Vagina (tissue), 2 donors: Measurements from ENCODE around the gene EML1. TPM values are rescaled to one million over a fixed set of nuclear protein-coding genes. Genes with fewer than 3 reads are reported as not detected.

Experiments used
- DNase-seq, 2 donors: peaks; one replicate each; pipeline ENCODE4 v3.0.0-alpha.2; 2017; ENCODE audit errors: extremely low spot score in 2 of 2
- H3K27ac ChIP-seq: fragments of 200-600 bp; sonication (generic); one replicate; pipeline ENCODE4 v1.5.1; 2019
- H3K27me3 ChIP-seq: fragments of 200-600 bp; sonication (generic); one replicate; pipeline ENCODE4 v1.5.1; 2019
- H3K36me3 ChIP-seq, 2 donors: fragments of 200-600 bp; sonication (generic); one replicate each; pipeline ENCODE4 v1.5.1; 2017 to 2019
- H3K4me1 ChIP-seq: fragments of 200-600 bp; sonication (generic); one replicate; pipeline ENCODE4 v1.5.1; 2019
- H3K4me3 ChIP-seq, 2 donors: fragments of 200-600 bp; sonication (generic); 1 replicate in 1 of 2; 2 replicates in 1 of 2; pipeline ENCODE4 v1.5.1; 2016 to 2019
- H3K9me3 ChIP-seq: fragments of 200-600 bp; sonication (generic); one replicate; pipeline ENCODE4 v1.5.1; 2019
- POLR2A ChIP-seq, 2 donors: fragments of 450-650 bp; IDR thresholded peaks; one replicate each; pipeline ENCODE4 v1.6.1; 2017; ENCODE audit warnings: antibody characterized with exemption in 2 of 2, mild to moderate bottlenecking in 2 of 2, moderate library complexity in 2 of 2
- POLR2AphosphoS5 ChIP-seq, 2 donors: sonication (generic); formaldehyde crosslinking; IDR thresholded peaks; one replicate each; pipeline ENCODE4 v1.9.0; 2017; ENCODE audit warnings: antibody characterized with exemption in 2 of 2, mild to moderate bottlenecking in 2 of 2, low read depth in 1 of 2; ENCODE audit not compliant: insufficient read depth in 1 of 2
- intact Hi-C: fragments of 100-400 bp; cut with DNase I; formaldehyde crosslinking; loops from one replicate; pipeline ENCODE4 v1.15.1; 2023
- total RNA-seq: library from RNA; depleted of rRNA; stranded (reverse); fragments of >200 nt; gene quantifications from one replicate; pipeline ENCODE4 v1.2.3, GENCODE V29; 2016
- TF ChIP-seq, protein P1 (sequence below), 3 experiments: fragments of 450-650 bp in 2 of 3; fragments of 200-600 bp in 1 of 3; sonication (generic) in 1 of 3; IDR thresholded peaks; one replicate each; pipeline ENCODE4 v1.5.1; 2017 to 2019; ENCODE audit warnings: antibody characterized with exemption in 3 of 3, mild to moderate bottlenecking in 2 of 3, moderate library complexity in 2 of 3

The EML1 gene
- total RNA-seq, 1 donor from 2014 or later = 32.7 TPM

DNA sequence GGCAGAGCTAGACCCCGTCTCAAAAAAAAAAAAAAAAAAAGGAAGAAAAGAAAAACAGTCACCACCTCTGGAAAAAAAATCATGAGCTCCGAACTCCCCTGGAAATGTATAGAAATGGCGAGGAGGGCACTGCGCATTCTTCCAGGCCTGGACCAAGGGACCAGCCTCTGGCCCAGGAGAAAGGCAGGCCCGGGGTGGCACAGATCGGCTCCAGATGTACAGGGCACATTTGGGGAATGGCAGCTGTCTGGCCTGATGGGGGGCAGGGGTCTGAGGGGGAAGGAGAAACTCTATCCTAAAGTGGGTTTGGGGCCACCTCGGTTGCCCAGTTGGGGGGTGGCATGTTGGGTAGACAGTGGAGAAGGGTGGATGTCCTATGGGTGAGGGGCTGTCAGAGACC lies 46.0 kb upstream of the EML1 start:
- intact Hi-C loops = loop anchor here (5.0 kb wide), 1 partner anchor 45 kb away; the partner anchor contains the start of gene EML1
- no peaks in the 10 kb centered on the region for H3K36me3 ChIP-seq
- no peak overlapping the region for H3K4me3 ChIP-seq
- H3K27me3 ChIP-seq = no peaks in the 10 kb centered on the region
- peaks cover 52% of the 10 kb centered on the region for H3K4me1 ChIP-seq
- H3K9me3 ChIP-seq = no peaks in the 10 kb centered on the region
- peak overlapping the region; percentile 67 for H3K27ac ChIP-seq
- TF ChIP-seq, protein P1, sequence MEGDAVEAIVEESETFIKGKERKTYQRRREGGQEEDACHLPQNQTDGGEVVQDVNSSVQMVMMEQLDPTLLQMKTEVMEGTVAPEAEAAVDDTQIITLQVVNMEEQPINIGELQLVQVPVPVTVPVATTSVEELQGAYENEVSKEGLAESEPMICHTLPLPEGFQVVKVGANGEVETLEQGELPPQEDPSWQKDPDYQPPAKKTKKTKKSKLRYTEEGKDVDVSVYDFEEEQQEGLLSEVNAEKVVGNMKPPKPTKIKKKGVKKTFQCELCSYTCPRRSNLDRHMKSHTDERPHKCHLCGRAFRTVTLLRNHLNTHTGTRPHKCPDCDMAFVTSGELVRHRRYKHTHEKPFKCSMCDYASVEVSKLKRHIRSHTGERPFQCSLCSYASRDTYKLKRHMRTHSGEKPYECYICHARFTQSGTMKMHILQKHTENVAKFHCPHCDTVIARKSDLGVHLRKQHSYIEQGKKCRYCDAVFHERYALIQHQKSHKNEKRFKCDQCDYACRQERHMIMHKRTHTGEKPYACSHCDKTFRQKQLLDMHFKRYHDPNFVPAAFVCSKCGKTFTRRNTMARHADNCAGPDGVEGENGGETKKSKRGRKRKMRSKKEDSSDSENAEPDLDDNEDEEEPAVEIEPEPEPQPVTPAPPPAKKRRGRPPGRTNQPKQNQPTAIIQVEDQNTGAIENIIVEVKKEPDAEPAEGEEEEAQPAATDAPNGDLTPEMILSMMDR (IDR thresholded peaks at IDR 0.05) = no peak
- TF ChIP-seq POLR2A (IDR thresholded peaks at IDR 0.05) = no peak
- TF ChIP-seq POLR2AphosphoS5 (IDR thresholded peaks at IDR 0.05; ENCODE audit: insufficient read depth in 1 of 2, low read depth in 1 of 2) = no peak
- DNase-seq = no peak

DNA sequence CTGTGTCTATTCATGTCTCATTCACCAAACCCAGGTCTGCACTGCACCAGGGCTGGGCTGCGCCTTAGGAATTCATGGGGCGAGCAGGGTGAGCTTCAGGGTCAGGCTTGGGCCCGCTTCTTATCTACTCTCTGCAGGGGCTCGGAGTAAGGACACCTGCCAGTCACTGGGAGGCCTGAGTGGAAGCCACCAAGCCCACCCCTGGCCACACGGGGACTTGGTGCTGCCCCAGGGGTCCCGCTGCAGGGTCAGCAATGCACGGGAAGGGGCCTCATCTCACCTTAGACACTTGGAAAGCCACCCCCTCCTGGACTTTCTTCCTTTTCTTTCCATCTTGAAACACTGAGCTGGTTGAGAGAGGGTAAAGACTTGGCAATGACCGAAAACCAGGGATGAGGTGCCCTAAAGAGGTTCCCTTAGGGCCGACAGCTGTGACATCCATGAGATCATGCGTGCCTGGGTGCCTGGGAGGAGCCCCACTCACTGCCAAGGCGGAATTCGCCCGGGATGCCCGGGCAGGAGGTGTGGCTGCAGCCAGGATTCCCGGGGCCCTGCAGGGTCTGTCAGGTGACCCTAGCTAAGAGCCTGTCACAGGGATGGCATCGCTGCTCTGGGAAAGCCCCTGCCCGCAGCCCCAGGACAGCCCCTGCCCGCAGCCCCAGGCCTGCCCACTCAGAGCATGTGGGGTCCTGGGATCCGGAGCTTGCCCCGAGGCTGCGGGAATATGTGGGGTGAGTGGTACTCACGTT lies 45.5 kb upstream of the EML1 start:
- Histone ChIP-seq H3K4me3 (no peak overlapping the region), H3K27ac (peak overlapping the region; percentile 67), H3K4me1 (peaks cover 58% of the 10 kb centered on the region), H3K9me3 (no peaks in the 10 kb centered on the region), H3K36me3 (no peaks in the 10 kb centered on the region), H3K27me3 (no peaks in the 10 kb centered on the region)
- TF ChIP-seq POLR2AphosphoS5 (IDR thresholded peaks at IDR 0.05; ENCODE audit: insufficient read depth in 1 of 2, low read depth in 1 of 2) (no peak), POLR2A (IDR thresholded peaks at IDR 0.05) (no peak)
- TF ChIP-seq, protein P1 (IDR thresholded peaks at IDR 0.05) = no peak
- DNase-seq = no peak
- intact Hi-C loops = loop anchor here (5.0 kb wide), 1 partner anchor 45 kb away; the partner anchor contains the start of gene EML1

DNA sequence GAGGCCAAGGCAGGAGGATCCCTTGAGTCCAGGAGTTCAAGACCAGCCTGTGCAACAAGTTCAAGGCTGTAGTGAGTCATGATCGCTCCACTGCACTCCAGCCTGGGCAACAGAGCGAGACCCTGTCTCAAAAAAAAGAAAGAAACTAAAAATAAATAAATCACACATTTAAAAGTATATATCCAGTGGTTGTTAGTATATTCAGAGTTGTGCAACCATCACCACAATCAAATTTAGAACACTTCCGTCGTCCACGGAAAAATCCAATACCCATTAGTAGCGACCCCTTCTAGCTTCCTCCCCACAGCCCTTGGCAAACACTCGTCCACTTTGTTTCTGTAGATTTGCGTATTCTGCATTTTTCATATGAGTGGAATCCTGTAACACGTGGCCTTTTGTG lies 44.7 kb upstream of the EML1 start:
- TF ChIP-seq POLR2A (IDR thresholded peaks at IDR 0.05) (no peak), POLR2AphosphoS5 (IDR thresholded peaks at IDR 0.05; ENCODE audit: insufficient read depth in 1 of 2, low read depth in 1 of 2) (no peak)
- TF ChIP-seq, protein P1 (IDR thresholded peaks at IDR 0.05) = no peak
- DNase-seq = no peak
- H3K4me3 ChIP-seq = no peak overlapping the region
- H3K27ac ChIP-seq = no peak overlapping the region
- intact Hi-C loops = loop anchor here (5.0 kb wide), 1 partner anchor 44 kb away; the partner anchor contains the start of gene EML1
- no peaks in the 10 kb centered on the region for H3K9me3 ChIP-seq
- H3K36me3 ChIP-seq = no peaks in the 10 kb centered on the region
- peaks cover 66% of the 10 kb centered on the region for H3K4me1 ChIP-seq
- H3K27me3 ChIP-seq = no peaks in the 10 kb centered on the region

DNA sequence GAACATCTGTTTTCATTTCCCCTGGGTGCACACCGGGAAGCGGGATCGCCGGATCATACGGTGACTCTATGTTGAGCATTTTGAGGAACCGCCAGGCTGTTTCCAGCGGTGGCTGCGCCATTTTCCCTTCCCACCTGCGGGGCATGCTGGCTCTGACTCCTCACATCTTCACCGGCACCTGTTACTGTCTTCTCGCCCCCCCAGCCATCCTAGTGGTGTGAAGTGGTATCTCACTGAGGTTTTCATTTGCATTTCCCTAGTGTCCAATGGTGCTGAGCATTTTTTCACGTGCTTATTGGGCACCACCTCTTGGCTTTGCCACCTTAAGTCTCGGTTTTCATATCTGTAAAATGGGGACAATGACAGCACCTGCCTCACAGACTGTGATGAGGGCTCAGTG lies 44.1 kb upstream of the EML1 start:
- DNase-seq = no peak
- H3K4me1 ChIP-seq = peaks cover 72% of the 10 kb centered on the region
- intact Hi-C loops = loop anchor here (5.0 kb wide), 1 partner anchor 43 kb away; the partner anchor contains the start of gene EML1
- no peaks in the 10 kb centered on the region for H3K27me3 ChIP-seq
- peak overlapping the region; percentile 89 for H3K27ac ChIP-seq
- no peak overlapping the region for H3K4me3 ChIP-seq
- H3K9me3 ChIP-seq = no peaks in the 10 kb centered on the region
- no peaks in the 10 kb centered on the region for H3K36me3 ChIP-seq
- TF ChIP-seq POLR2AphosphoS5 (IDR thresholded peaks at IDR 0.05; ENCODE audit: insufficient read depth in 1 of 2, low read depth in 1 of 2) (no peak), POLR2A (IDR thresholded peaks at IDR 0.05) (no peak)
- TF ChIP-seq, protein P1 (IDR thresholded peaks at IDR 0.05) = peak in 1 of 3 experiments; percentile 17
